Hair follicular keratinocyte (primary cell): ENCODE data around the gene MAMLD1. TPM values are rescaled to one million over a fixed set of nuclear protein-coding genes. Genes with fewer than 3 reads are reported as not detected.

ENCODE experiments used
- total RNA-seq: library from RNA; depleted of rRNA; stranded (reverse); fragments of >200 nt; gene quantifications from 2 replicates; pipeline ENCODE4 v1.2.3, GENCODE V29; 2015

The MAMLD1 gene
- 0.38 and 0.94 TPM in 2 replicates for total RNA-seq

GRCh38 chrX:150362599-150363481, at the start of gene MAMLD1:
Gene MAMLD1, plus strand, starts transcription at chrX:150363317. Its CDS starts 82,200 bp downstream, at chrX:150445517.

Other genes starting within 250 kb of the MAMLD1 start
- 8.3 and 9.4 TPM in 2 replicates for gene MTM1, start 205.3 kb downstream of the MAMLD1 start, total RNA-seq